SH-SY5Y (cell line): ENCODE data around the gene AIRE.

ENCODE experiments used
- GATA2 ChIP-seq: IDR thresholded peaks from 2 replicates; pipeline ENCODE4 v1.6.1; 2011; ENCODE audit warnings: mild to moderate bottlenecking, low read depth, low read length
- GATA3 ChIP-seq: IDR thresholded peaks from 2 replicates; pipeline ENCODE4 v1.6.1; 2011; ENCODE audit warnings: low read depth, mild to moderate bottlenecking, low read length, moderate library complexity

The AIRE gene

DNA sequence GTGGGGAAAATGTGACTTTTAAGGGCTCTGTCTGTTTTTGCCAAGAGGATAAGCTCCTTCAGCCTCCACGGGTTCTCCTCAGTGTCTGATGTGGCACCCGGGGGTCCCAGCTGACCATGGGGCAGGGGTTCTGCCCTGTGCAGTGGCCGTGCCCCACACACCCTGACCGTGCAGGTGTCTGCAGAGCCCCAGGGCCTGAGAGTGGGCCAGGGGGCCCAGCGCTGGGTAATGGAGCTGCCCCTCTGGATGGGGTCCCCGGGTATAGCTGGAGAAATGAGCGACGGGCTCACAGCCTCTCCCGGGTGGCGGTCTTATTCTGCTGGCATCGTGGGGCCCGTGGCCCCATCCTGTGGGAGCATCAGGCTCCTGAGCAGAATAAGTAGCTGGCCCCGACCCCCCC lies 11.2 kb downstream of the AIRE start:
- no peak for TF ChIP-seq GATA2
- TF ChIP-seq GATA3: no peak

DNA sequence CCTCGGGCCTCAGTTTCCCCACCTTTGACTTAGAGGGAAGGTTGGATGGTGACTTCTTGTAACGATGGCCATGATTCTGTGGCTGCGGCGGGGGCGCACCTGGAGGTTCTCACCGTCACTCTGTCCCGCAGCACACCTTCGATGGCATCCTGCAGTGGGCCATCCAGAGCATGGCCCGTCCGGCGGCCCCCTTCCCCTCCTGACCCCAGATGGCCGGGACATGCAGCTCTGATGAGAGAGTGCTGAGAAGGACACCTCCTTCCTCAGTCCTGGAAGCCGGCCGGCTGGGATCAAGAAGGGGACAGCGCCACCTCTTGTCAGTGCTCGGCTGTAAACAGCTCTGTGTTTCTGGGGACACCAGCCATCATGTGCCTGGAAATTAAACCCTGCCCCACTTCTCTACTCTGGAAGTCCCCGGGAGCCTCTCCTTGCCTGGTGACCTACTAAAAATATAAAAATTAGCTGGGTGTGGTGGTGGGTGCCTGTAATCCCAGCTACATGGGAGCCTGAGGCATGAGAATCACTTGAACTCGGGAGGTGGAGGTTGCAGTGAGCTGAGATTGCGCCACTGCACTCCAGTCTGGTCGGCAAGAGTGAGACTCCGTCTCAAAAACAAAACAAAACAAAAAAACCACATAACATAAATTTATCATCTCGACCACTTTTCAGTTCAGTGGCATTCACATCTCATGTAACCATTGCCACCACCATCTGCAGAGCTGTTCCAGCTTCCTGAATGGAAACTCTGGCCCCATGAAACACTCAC lies 12.0 kb downstream of the AIRE start:
- TF ChIP-seq GATA3: no peak
- TF ChIP-seq GATA2: no peak

DNA sequence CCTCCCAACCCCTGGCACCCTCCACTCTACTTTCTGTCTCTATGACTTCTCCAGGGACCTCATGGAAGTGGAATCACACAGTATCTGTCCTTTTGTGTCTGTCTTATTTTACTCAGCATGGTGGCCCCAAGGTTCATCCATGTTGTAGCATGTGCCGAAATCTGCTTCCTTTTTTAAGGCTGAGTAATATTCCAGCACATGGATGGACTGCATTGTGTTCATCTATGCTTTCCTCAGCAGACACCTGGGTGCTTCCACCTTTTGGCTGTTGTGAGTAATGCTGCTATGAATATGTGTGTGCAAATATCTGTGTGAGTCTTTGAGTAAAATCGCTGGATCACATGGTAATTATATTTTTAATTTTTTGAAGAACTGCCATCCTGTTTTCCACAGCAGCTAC lies 12.6 kb downstream of the AIRE start:
- no peak for TF ChIP-seq GATA3
- TF ChIP-seq GATA2: no peak

DNA sequence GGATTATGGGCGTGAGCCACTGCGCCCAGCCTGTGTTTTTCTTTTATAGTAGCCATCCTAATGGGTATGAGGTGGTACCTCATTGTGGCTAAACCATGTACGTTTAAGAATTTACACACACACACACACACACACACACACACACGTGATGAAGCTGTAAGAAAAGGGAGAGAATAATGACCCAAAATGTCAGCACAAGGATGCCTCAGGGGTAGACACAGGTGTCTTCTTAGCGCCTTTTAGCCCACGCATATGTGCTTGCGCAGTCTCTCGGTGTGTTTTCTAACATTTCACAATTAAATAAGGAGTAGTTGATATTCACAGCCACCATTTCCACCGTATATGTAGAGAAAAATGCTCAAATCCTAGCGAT lies 13.4 kb downstream of the AIRE start:
- no peak for TF ChIP-seq GATA3
- no peak for TF ChIP-seq GATA2

DNA sequence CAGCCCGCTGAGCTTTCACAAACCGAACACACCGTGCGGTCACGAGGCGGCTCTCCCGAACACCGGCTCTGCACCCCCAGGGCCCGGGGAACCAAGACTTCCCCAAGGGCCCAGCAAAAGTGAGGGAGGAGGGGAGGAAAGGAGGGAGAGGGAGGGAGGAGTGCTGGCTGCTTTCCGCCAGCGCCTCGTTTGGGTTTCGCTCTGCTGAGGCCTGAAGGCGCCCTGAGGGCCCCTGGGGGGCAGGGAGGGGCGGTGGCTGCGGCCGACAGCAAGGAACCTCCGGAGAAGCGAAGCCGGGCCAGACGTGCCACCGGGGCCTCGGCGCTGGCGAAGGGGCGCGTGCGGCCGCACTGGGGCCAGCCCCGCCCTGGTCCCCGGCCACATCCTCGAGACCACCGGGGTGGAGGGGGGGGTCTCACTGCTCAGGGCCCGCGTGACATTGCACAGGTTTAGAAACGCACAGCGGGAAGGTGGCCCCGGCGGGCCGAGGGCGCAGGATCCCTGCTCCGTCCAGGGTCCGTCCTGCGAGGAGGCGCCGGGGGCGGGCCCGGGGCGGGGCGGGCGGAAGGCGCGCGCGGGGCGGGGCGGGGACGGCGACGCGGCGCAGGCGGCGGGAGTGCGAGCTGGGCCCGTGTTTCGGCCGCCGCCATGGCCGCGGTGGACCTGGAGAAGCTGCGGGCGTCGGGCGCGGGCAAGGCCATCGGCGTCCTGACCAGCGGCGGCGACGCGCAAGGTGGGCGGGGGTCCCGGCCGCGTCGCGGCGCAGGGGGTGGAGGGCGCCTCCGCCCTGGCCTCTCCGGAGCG lies 14.0 kb downstream of the AIRE start, which contains the start of gene PFKL:
Gene PFKL (plus strand): TSS at position 596 of the 804 bp plus-strand sequence. CDS start 53 bp downstream, at position 649.
- no peak for TF ChIP-seq GATA2
- TF ChIP-seq GATA3: no peak

DNA sequence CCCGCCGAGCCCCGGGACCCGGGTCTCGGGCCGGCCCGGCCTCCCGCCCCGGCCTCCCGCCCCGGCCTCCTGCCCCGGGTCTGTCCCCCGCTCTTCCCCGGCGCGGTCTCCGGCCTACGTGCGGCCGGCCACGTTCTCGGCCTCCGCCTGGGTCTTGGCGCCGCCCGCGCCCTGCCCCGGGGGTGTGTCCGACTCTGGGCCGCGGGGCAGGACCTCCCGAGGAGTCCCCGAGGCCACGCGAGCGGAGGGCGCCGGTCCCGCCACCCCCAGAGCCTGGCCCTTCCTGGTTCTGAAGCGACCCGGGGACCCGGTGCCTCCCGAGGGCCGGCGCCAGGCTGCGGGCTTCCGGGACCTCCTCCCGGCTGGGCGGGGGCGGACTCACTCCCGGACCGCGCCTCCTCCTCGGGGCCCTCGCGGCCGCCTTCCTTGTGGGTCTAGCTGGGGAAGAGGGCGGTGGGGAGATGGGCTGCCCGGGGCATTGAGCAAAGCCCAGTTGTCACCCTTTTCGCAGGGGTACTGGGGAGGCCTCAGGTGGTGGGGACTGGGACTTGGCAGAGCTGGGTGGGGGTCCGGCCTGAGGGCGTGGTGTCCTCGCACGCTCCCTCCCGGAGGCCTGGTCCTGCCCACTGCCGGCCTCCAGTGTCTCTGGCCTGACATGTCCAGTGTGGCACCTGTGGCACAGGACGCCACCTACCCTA lies 14.7 kb downstream of the AIRE start:
- TF ChIP-seq GATA2: no peak
- TF ChIP-seq GATA3: no peak

DNA sequence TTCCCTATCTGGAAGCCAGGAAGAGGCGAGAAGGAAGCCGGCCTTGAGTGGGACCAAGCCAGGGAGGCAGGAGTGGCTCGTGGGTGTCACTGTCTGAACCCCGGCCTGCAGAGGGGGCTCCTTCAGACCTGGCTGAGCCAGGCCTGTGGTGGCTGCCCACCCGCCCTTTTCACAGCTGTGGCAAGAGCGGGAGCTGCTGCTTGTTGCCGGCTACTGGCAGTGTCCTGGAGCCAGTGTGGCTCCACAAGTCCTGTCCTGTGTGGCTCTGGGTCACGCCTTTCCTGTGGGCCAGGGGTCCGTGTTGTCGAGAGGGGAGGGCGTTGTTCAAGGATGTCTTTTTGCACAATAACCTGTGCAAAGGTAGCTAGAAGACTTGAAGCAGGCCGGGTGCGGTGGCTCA lies 15.5 kb downstream of the AIRE start:
- TF ChIP-seq GATA2 (no peak), GATA3 (no peak)

DNA sequence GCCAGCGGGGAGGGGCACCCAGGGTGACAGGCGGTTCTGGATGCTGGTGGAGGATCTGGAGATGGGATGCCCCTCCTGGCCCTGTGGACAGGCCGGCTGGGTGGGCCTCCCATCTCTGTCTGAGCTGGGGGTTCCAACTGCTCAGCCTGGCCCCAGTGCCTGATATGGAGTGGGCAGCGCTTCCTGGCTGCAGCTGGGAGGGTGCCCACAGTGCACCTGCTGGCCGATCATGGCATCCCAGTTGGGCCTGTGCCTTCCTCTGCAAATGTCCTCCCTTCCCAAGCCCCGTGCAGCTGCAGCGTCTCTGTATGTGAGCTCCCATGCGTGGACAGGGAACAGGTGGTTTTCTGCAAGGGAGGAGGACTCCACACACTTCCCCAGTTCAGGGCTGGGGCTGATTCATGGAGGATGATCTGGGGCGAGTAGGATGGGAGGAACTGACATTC lies 16.3 kb downstream of the AIRE start:
- TF ChIP-seq GATA3 (no peak), GATA2 (no peak)

DNA sequence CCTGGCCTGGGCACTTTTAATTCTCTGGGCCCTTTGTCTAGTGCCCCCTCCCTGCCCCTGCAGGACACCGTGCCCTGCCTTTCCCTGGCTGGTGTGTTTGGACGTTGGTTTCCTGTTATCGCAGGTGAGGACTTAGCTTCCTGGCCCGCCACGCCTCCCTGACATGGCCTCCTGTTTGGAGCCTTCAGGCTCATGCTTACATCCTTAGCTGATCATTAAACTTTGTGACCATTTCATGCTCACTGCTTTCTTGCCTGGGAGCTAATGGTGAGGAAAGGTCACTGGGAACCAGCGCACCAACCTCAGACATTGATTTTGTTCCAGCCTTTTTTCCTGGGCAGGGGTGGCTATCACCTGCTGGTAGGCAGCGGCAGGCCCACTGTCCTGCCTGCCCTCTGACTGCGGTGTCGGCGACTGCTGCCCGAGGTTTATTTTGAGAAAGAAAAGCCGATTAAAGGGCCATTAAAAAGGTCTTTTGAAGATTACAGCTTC lies 17.9 kb downstream of the AIRE start:
- TF ChIP-seq GATA3 (no peak), GATA2 (no peak)

DNA sequence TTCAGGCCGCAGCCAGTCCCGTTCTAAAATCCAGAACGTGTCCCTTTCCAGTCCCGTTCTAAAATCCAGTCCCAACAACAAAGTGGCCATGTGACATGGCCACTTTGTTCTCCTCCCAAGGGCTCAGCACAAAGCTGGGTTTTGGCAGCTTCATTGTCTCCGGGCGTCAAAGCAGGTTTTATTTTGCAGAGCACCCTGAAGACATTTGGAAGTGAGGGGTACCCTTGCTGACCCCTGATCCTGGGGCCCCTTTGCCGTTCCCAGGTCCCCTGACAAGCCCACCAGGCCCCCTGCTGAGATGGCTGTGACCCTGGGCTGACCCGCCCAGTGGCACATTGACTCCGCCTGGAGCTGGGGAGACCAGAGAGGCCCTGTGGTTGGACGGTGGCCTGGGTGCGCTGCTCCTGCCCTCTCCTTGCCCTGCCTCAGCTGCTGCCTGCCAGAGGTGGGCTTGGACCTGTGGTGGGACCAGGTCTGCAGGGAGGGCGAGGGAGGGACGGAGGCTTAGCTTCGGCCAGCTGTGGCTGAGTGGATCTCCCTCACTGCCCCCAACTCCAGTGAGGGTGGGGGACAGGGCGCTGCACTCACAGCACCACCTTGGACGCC lies 18.4 kb downstream of the AIRE start:
- TF ChIP-seq GATA2 (no peak), GATA3 (no peak)

DNA sequence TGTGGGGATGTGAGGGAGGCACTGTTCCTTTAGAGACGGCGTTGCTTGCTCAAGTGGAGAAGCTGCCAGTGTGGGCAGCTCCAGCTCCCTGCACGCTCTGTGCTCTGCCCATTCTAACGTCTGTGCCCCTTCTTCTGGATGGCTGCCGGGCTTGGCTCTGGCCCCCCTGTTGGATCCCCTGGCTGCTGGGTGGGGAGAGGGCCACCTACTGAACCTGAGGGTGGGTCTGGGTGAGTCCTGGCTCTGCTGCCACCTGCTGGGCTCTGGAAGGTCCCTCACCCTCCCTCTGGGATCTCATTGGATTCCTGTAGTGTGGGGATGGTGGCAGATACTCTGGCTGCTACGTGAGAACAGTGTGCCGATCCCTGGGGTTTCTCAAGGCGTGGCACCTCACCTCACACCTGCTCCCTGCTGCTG lies 19.2 kb downstream of the AIRE start:
- TF ChIP-seq GATA2 (no peak), GATA3 (no peak)

DNA sequence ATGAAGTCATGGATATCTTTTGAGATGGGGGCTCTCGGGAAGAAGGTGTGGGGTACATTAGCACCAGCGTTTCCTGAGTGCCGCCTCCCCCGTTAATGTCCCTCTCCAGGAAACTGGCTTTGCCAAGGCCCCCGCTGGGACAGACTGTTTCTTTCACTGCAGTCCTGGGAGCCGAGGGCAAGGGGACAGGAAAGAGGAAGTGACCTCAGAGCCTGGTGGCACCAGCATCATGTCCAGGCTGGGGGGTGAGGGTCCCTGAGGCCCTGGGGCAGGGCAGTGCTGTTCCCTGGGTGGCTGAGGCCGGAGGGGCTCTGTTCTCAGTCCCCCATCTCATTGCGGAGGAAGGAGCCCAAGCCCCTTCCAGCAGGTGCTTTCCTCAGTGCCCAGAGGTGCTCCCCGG lies 20.0 kb downstream of the AIRE start:
- no peak for TF ChIP-seq GATA2
- TF ChIP-seq GATA3: no peak

DNA sequence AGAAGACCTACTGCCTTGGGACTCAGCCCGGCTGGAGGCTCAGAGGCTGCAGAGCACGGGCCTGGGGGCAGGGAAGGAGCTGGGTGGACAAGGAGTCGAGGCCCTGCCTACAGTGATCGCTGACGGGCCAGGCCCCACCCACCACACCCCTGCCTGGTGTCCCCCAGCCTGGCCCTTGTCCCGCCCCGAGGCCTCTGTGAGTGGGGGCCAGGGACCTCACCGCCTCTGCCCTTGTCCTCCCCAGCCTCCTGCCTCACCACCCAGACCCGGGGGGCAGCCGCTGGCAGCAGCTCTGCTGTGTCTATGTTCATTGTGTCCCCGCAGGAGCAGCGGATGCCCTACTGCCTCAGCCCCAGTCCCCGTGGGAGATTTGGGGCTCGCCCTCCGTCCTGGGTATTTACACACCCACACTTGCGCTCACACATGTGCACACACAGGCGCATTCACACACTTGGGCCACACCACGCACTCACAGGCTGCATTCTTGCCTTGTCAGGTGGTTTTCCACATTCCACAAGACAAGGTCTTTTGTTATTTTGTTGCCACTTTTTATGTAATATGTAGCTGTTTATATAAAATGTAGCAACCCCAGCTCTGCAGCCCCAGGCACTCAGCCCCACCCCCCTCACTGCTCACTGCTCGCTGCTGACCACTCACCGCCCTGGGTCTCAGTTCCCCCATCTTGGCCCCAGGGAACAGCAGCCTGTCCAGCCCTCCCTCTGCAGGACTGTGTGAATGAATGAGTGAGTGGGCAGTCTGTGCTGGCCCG lies 21.4 kb downstream of the AIRE start:
- TF ChIP-seq GATA3 (no peak), GATA2 (no peak)
